Coronary artery (tissue), 2 donors: ENCODE data around the gene SV2B.

Experiments
- DNase-seq: peaks from one replicate; pipeline ENCODE4 v3.0.0-alpha.2; 2017; ENCODE audit warnings: low spot score
- H3K27ac ChIP-seq, 2 donors: fragments of 200-600 bp; sonication (generic); one replicate each; pipeline ENCODE4 v1.5.1; 2016 to 2019
- H3K4me3 ChIP-seq: fragments of 200-600 bp; sonication (generic); 2 replicates; pipeline ENCODE4 v1.5.1; 2016; ENCODE audit warnings: mild to moderate bottlenecking, moderate library complexity
- TF ChIP-seq, protein P1 (sequence below): fragments of 200-600 bp; sonication (generic); IDR thresholded peaks from one replicate; pipeline ENCODE4 v1.5.1; 2019; ENCODE audit warnings: antibody characterized with exemption

Gene SV2B

DNA sequence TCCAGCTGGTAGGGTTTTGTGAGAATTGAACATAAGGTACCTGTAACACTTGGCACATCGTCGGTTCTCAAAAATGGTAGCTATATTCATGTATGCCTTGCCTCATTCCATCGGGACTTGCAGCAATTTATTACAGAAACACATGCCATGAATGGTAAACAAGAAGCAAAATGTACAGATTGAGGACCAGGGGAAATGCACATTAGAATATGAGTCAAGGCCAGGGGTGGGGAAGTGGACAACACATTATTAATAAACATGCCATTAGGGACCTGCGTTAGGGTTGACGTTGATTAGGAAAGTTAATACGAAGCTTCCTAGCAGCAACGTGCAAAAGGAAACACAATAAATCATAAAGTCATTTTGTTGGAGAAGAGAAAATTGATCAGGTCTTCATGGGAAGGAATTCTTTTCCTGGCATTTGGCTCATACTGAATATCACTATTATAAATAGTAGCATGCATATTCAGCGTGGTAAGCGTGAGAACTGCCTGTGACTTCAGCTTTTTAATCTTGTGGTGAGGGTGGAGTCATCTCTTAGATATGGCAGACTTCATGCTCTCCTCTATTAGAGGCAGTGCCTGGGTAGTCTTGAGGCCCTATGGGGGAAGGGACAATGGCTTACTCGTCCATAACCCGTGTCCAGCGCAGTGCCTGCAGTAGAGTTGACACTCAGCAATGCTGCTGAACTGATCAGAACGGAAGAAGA lies 184.9 kb downstream of the SV2B start:
- TF ChIP-seq, protein P1, sequence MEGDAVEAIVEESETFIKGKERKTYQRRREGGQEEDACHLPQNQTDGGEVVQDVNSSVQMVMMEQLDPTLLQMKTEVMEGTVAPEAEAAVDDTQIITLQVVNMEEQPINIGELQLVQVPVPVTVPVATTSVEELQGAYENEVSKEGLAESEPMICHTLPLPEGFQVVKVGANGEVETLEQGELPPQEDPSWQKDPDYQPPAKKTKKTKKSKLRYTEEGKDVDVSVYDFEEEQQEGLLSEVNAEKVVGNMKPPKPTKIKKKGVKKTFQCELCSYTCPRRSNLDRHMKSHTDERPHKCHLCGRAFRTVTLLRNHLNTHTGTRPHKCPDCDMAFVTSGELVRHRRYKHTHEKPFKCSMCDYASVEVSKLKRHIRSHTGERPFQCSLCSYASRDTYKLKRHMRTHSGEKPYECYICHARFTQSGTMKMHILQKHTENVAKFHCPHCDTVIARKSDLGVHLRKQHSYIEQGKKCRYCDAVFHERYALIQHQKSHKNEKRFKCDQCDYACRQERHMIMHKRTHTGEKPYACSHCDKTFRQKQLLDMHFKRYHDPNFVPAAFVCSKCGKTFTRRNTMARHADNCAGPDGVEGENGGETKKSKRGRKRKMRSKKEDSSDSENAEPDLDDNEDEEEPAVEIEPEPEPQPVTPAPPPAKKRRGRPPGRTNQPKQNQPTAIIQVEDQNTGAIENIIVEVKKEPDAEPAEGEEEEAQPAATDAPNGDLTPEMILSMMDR = no peak
- no peak overlapping the region for H3K27ac ChIP-seq
- no peak for DNase-seq
- H3K4me3 ChIP-seq = no peak overlapping the region

DNA sequence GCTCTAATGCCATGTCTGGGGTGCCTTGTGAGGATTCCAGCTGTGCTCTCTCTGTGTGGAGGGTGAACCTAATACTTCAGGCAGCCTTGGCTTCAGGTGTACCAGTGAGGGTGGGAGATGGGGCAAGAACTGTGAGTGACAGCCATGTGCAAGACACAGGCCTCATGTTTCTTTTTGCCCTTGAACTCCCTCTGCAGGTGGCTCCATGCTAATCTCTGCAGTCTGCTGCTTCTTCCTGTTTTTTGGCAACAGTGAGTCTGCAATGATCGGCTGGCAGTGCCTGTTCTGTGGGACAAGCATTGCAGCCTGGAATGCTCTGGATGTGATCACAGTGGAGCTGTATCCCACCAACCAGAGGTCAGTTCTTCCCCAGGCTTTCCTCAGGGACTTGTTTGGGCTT lies 189.3 kb downstream of the SV2B start:
- no peak for DNase-seq
- Histone ChIP-seq H3K4me3 (no peak overlapping the region), H3K27ac (no peak overlapping the region)
- TF ChIP-seq, protein P1 = no peak

GRCh38 chr15:91290553-91290952 lies 190.5 kb downstream of the SV2B start:
- H3K4me3 ChIP-seq = no peak overlapping the region
- no peak overlapping the region for H3K27ac ChIP-seq
- DNase-seq = no peak
- TF ChIP-seq, protein P1 = no peak

DNA sequence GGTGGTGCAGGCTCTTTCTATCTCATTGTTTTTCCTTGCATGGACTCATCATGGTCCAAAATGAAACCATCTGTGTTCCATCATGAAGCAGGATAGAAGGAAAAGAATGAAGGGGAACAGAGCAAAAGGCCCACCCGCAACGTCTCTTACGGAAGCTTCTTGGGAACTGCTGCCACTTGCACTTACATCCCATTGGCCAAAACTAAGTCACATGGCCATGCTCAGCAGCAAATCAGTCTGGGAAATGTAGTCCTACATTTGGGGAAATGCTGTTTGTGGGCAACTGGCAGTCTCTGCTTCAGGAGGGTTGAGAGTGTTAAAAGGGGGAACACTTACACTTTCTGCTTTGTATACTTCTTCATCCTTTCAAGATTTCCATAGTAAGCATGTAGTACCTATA lies 191.6 kb downstream of the SV2B start:
- DNase-seq = no peak
- TF ChIP-seq, protein P1 = no peak
- Histone ChIP-seq H3K4me3 (no peak overlapping the region), H3K27ac (no peak overlapping the region)

DNA sequence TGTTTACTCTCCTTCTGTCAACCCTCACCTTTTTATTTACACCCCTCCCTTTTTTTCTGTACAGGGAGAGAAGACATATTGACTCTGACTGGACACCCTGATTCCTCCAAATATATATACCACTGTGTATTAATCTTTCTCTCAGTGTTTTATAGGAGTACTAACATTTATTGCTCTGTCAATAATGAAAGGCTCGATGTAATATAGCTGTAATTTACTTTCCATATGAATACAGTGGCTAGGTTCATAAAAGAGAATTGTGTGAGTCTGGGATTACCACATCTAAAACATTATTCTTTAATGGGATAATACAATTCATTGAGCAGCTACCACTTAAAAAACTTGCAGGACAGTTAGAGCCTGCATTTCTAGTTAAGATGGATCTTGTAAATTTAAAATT lies 194.3 kb downstream of the SV2B start:
- no peak for DNase-seq
- Histone ChIP-seq H3K4me3 (no peak overlapping the region), H3K27ac (no peak overlapping the region)
- TF ChIP-seq, protein P1 = no peak

- no peak overlapping the region for H3K27ac ChIP-seq
- H3K4me3 ChIP-seq = no peak overlapping the region
- TF ChIP-seq, protein P1 = no peak
- no peak for DNase-seq
These were observed 194.7 kb downstream of the SV2B start for GRCh38 chr15:91294795-91295194.

DNA sequence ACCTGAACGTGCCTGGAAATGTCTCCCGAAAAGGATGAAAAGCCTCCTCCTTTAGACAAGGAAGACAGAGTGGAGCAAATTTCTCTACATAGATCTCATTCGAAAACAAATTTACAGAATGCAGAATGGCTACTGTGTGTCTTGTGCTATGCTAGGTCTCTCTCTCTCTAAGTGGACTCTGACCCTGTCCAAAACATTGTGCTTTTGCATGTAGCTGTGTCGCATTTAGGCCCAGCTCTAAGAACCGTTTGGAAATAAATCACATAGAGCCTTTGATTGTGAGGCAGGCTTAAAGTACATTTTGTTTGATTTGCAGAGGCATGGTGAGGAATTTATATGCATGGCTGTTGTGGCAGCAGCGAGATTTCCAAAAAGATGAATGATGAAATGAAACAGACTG lies 198.0 kb downstream of the SV2B start:
- Histone ChIP-seq H3K27ac (no peak overlapping the region), H3K4me3 (no peak overlapping the region)
- DNase-seq = no peak
- TF ChIP-seq, protein P1 = no peak
